Natural killer cell (primary cell): Measurements from ENCODE around the gene TRA2B. TPM values are rescaled to one million over a fixed set of nuclear protein-coding genes. Genes with fewer than 3 reads are reported as not detected.

Source experiments
- ATAC-seq, 3 donors: fragments of 150-1000 bp in 2 of 3; fragments of 200-7000 bp in 1 of 3; cut with Tn5 transposase; 1 replicate in 1 of 3; 2 replicates in 2 of 3; pipeline ENCODE4 v1.10.0; 2021; ENCODE audit warnings: mild to moderate bottlenecking in 2 of 3, moderate library complexity in 2 of 3
- DNase-seq, 2 donors: peaks; one replicate each; pipeline versions ENCODE4 v3.0.0 to v3.0.0-alpha.2; 2013 to 2021; ENCODE audit warnings: mixed read lengths in 1 of 2
- H3K27ac ChIP-seq: one replicate; pipeline ENCODE4 v1.5.1; 2013; ENCODE audit warnings: mild to moderate bottlenecking, low read length
- H3K27me3 ChIP-seq: one replicate; pipeline ENCODE4 v1.6.1; 2013; ENCODE audit warnings: low read length; ENCODE audit not compliant: control insufficient read depth, insufficient read depth
- H3K36me3 ChIP-seq: one replicate; pipeline ENCODE4 v1.6.1; 2013; ENCODE audit warnings: low read length; ENCODE audit not compliant: control insufficient read depth, insufficient read depth
- H3K4me1 ChIP-seq: one replicate; pipeline ENCODE4 v1.6.1; 2013; ENCODE audit warnings: low read length; ENCODE audit not compliant: control insufficient read depth, insufficient read depth
- H3K4me3 ChIP-seq: one replicate; pipeline ENCODE4 v1.5.1; 2013; ENCODE audit warnings: low read length
- H3K9me3 ChIP-seq: one replicate; pipeline ENCODE4 v1.6.1; 2013; ENCODE audit warnings: low read length; ENCODE audit not compliant: control insufficient read depth, insufficient read depth
- H3K27ac Mint-ChIP-seq, 2 donors: one replicate each; pipeline ENCODE4 v1.8.0; 2022; ENCODE audit warnings: mild to moderate bottlenecking in 2 of 2, mixed read lengths in 2 of 2, moderate library complexity in 1 of 2
- H3K27me3 Mint-ChIP-seq, 2 donors: one replicate each; pipeline ENCODE4 v1.8.0; 2022; ENCODE audit warnings: low read depth in 2 of 2, mixed read lengths in 2 of 2
- H3K36me3 Mint-ChIP-seq: one replicate; pipeline ENCODE4 v1.8.0; 2022; ENCODE audit warnings: mixed read lengths
- H3K4me1 Mint-ChIP-seq, 2 donors: one replicate each; pipeline ENCODE4 v1.8.0; 2022; ENCODE audit warnings: mixed read lengths in 2 of 2
- H3K4me3 Mint-ChIP-seq: one replicate; pipeline ENCODE4 v1.8.0; 2022; ENCODE audit warnings: mild to moderate bottlenecking, moderate library complexity, mixed read lengths
- H3K9me3 Mint-ChIP-seq, 2 donors: one replicate each; pipeline ENCODE4 v1.8.0; 2022; ENCODE audit warnings: mixed read lengths in 2 of 2
- WGBS: methylation state at CpG from one replicate; pipeline ENCODE4 v1.1.7; 2013; ENCODE audit warnings: missing lambda C conversion rate; ENCODE audit not compliant: insufficient coverage; 5-methylcytosine and 5-hydroxymethylcytosine counted together
- intact Hi-C: fragments of 100-400 bp; cut with micrococcal nuclease; formaldehyde crosslinking; loops from one replicate; pipeline ENCODE4 v1.14.2; 2022
- total RNA-seq, 4 donors: library from RNA; stranded (reverse); fragments of 120-200 nt in 1 of 4; gene quantifications; one replicate each; pipeline versions ENCODE4 v1.2.3 to v1.2.4, GENCODE V29; 2013 to 2022
- TF ChIP-seq, protein P1 (sequence below): fragments of 200-600 bp; IDR thresholded peaks from one replicate; pipeline ENCODE4 v1.8.0; 2022; ENCODE audit warnings: antibody characterized with exemption

Gene TRA2B
- total RNA-seq, 3 donors from 2014 or later (not counting 1 experiment from before 2014, with no cell fraction given), result 565 to 669 (median 596) TPM

DNA sequence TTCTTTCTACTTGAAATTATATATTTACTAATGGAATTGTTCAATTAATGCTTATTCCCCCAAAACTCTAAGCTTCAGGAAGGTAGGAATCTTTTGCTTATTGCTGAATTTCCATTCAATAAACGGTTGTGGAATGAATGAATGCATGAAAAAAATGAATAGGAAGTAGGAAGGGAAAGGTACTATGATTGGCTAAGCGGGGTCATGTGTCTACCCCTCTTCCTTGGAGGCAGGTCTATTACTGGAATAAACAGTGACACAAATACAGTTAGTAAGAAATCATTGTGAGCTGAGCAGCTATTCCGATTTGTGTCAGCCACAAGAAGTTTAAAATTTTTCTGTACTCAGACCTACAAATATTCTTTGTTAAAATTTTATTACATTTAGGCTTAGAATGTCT lies 10.5 kb upstream of the TRA2B start:
- H3K27me3 ChIP-seq, result peaks cover 3% of the 10 kb centered on the region
- H3K4me1 ChIP-seq, result peaks cover 5% of the 10 kb centered on the region
- no peaks in the 10 kb centered on the region for H3K36me3 ChIP-seq
- H3K9me3 ChIP-seq, result no peaks in the 10 kb centered on the region
- Mint-ChIP-seq H3K9me3 (no peaks in the 10 kb centered on the region), H3K27me3 (peaks cover 22 to 40% of the 10 kb centered on the region in 2 donors), H3K27ac (no peak overlapping the region), H3K36me3 (no peaks in the 10 kb centered on the region), H3K4me1 (peaks cover 5 to 8% of the 10 kb centered on the region in 2 donors), H3K4me3 (no peak overlapping the region)
- ATAC-seq (no peak), DNase-seq (no peak)
- 86% methylated on average over 3 of the region's 3 CpGs for WGBS
- TF ChIP-seq, protein P1, sequence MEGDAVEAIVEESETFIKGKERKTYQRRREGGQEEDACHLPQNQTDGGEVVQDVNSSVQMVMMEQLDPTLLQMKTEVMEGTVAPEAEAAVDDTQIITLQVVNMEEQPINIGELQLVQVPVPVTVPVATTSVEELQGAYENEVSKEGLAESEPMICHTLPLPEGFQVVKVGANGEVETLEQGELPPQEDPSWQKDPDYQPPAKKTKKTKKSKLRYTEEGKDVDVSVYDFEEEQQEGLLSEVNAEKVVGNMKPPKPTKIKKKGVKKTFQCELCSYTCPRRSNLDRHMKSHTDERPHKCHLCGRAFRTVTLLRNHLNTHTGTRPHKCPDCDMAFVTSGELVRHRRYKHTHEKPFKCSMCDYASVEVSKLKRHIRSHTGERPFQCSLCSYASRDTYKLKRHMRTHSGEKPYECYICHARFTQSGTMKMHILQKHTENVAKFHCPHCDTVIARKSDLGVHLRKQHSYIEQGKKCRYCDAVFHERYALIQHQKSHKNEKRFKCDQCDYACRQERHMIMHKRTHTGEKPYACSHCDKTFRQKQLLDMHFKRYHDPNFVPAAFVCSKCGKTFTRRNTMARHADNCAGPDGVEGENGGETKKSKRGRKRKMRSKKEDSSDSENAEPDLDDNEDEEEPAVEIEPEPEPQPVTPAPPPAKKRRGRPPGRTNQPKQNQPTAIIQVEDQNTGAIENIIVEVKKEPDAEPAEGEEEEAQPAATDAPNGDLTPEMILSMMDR, result no peak
- intact Hi-C loops, result no loop called here
- no peak overlapping the region for H3K4me3 ChIP-seq
- no peak overlapping the region for H3K27ac ChIP-seq

DNA sequence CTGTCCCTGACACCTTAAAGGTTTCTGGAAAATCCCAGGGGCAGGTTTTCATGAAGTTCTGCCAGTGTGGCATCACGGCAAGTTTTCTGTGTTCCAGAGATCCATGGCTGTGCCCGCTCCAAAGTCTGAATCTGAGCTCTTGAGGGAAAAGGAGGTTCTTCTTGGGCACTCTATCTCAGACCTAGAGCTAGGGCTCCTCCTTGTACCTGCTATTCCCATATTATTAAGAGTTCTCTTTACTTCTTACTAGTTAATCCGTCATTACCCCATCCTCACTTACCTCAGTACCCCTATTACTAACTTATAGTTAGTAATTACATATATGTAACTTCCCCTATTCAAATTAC lies 5.9 kb upstream of the TRA2B start:
- H3K4me3 Mint-ChIP-seq, result no peak overlapping the region
- Histone ChIP-seq H3K36me3 (no peaks in the 10 kb centered on the region), H3K4me1 (peaks cover 9% of the 10 kb centered on the region), H3K27ac (no peak overlapping the region), H3K9me3 (no peaks in the 10 kb centered on the region), H3K27me3 (no peaks in the 10 kb centered on the region), H3K4me3 (no peak overlapping the region)
- no peak for DNase-seq
- H3K27ac Mint-ChIP-seq, result no peak overlapping the region
- peaks cover 8 to 14% of the 10 kb centered on the region in 2 donors for H3K27me3 Mint-ChIP-seq
- H3K4me1 Mint-ChIP-seq, result peaks cover 6 to 10% of the 10 kb centered on the region in 2 donors
- 50% methylated on average over 2 of the region's 3 CpGs for WGBS
- intact Hi-C loops, result no loop called here
- no peaks in the 10 kb centered on the region for H3K36me3 Mint-ChIP-seq
- ATAC-seq, result peak in 2 of 3 donors; percentile 19 to 25
- TF ChIP-seq, protein P1, result peak; percentile 61
- H3K9me3 Mint-ChIP-seq, result no peaks in the 10 kb centered on the region

DNA sequence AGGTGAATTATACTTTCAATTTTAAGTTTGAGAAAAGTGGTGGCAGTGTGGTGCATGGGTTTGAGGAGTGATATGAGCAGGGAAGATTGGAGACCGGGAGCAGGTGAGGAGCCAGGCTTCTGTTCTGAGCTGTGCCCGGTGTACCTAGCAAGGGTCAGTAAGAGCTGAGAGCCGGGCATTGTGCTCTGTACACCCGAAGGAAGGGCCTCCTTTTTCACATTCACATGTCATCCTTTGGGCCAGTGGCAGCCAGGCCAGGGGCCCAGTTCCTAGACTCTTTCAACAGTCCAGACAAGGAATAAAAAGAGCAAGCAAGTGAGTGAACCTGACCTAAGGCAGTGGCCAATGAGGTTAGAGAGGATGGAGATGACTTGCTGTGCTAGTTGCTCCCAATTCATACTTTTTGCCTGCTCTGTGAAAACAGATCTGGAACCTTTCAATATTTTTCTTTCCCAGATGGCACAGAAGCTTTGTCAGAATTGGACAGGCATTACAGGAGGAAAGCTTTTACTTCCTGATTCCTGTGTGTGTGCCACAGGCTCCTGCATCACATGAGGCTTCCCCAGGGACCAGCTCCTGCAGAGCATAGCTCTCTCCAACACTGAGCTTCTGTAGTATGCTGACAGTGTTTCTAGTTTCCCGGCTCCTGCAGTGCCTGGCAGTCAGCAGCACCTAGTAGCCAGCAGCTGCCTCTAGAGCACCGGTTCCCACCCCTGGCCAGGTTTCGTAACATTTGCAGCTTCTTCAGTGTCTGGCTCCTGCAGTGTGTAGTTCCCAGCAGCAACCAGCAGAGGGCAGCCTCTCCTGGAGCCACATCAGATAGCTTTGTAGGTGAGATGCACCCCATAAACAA lies 5.3 kb upstream of the TRA2B start:
- no peak overlapping the region for H3K27ac ChIP-seq
- Mint-ChIP-seq H3K27me3 (peaks cover 8 to 13% of the 10 kb centered on the region in 2 donors), H3K9me3 (no peaks in the 10 kb centered on the region), H3K4me3 (no peak overlapping the region), H3K4me1 (peaks cover 9 to 13% of the 10 kb centered on the region in 2 donors), H3K27ac (no peak overlapping the region), H3K36me3 (no peaks in the 10 kb centered on the region)
- peaks cover 13% of the 10 kb centered on the region for H3K4me1 ChIP-seq
- 51% methylated on average over 7 of the region's 7 CpGs for WGBS
- intact Hi-C loops, result no loop called here
- TF ChIP-seq, protein P1, result peak; percentile 99
- ATAC-seq (peak; percentile 99 to 100 (median 100)), DNase-seq (peak; percentile 82 to 93)
- no peaks in the 10 kb centered on the region for H3K9me3 ChIP-seq
- no peaks in the 10 kb centered on the region for H3K36me3 ChIP-seq
- no peak overlapping the region for H3K4me3 ChIP-seq
- H3K27me3 ChIP-seq, result no peaks in the 10 kb centered on the region
